NCI-H2107 (cell line): Measurements from ENCODE around the gene GIMAP6.
"Not testable (repeated sequence)": the region's sequence is repeated elsewhere in the genome, so short reads cannot be mapped to it uniquely, and the experiment has no call there.

Experiments used
- DNase-seq: peaks from one replicate; lab custom pipeline; 2025; lab: John Stamatoyannopoulos, UW

Gene GIMAP6

GRCh38 chr7:150645259-150646020 is 13.3 kb upstream of the GIMAP6 start:
- no peak for DNase-seq

GRCh38 chr7:150642926-150643325 is 10.7 kb upstream of the GIMAP6 start:
- no peak for DNase-seq

- no peak for DNase-seq
Observed at GRCh38 chr7:150641854-150642253, 9.7 kb upstream of the GIMAP6 start.

GRCh38 chr7:150633926-150634325 is 1.7 kb upstream of the GIMAP6 start:
- DNase-seq = no peak

- no peak for DNase-seq
Observed at GRCh38 chr7:150631084-150631826, 930 bp downstream of the GIMAP6 start.

- DNase-seq = no peak
Observed at GRCh38 chr7:150629347-150629746, 2.8 kb downstream of the GIMAP6 start.

- DNase-seq = no peak
Observed at GRCh38 chr7:150627959-150628358, 4.2 kb downstream of the GIMAP6 start.

- DNase-seq = no peak
Observed at GRCh38 chr7:150626696-150627095, 5.5 kb downstream of the GIMAP6 start.

GRCh38 chr7:150621376-150621775 is 10.8 kb downstream of the GIMAP6 start:
- DNase-seq = no peak

- DNase-seq = no peak
Observed at GRCh38 chr7:150620617-150621371, 11.4 kb downstream of the GIMAP6 start.

- DNase-seq = no peak
Observed at GRCh38 chr7:150620061-150620460, 12.1 kb downstream of the GIMAP6 start.

- not testable (repeated sequence) for DNase-seq
Observed at GRCh38 chr7:150615221-150615755, 16.9 kb downstream of the GIMAP6 start.

- not testable (repeated sequence) for DNase-seq
Observed at GRCh38 chr7:150614426-150614825, 17.8 kb downstream of the GIMAP6 start.

- no peak for DNase-seq
Observed at GRCh38 chr7:150613880-150614279, 18.3 kb downstream of the GIMAP6 start.

- DNase-seq = no peak
Observed at GRCh38 chr7:150612925-150613324, 19.3 kb downstream of the GIMAP6 start.

GRCh38 chr7:150610233-150610632 is 22.0 kb downstream of the GIMAP6 start:
- no peak for DNase-seq

GRCh38 chr7:150603600-150603999 is 28.6 kb downstream of the GIMAP6 start:
- DNase-seq = not testable (repeated sequence)

GRCh38 chr7:150595361-150595760 is 36.8 kb downstream of the GIMAP6 start:
- no peak for DNase-seq

- no peak for DNase-seq
Observed at GRCh38 chr7:150594805-150595204, 37.4 kb downstream of the GIMAP6 start.

GRCh38 chr7:150587551-150587950 is 44.6 kb downstream of the GIMAP6 start:
- DNase-seq = no peak

- no peak for DNase-seq
Observed at GRCh38 chr7:150586785-150587152, 45.4 kb downstream of the GIMAP6 start.

GRCh38 chr7:150586068-150586784 is 46.0 kb downstream of the GIMAP6 start:
- DNase-seq = no peak
